ENCODE measurements around the gene MAP3K20. TPM values are rescaled to one million over a fixed set of nuclear protein-coding genes. Genes with fewer than 3 reads are reported as not detected.

MAP3K20 gene
- total and polyA plus RNA-seq, 2 of the 4 experiments (the other 2 are of a cell fraction) = 27.5 to 84.4 TPM

GRCh38 chr2:173196080-173196479, 120.4 kb downstream of the MAP3K20 start:
- Histone ChIP-seq H3K18ac (ENCODE audit: low read depth, low read length) (no peak overlapping the region), H2AFZ (replicated peaks; ENCODE audit: low read length, poor library complexity) (no peak overlapping the region), H3K4me3 (ENCODE audit: insufficient read depth, low read depth, low read length) (no peak overlapping the region), H4K5ac (ENCODE audit: low read depth, low read length) (no peak overlapping the region), H2BK20ac (ENCODE audit: low read depth, low read length) (no peak overlapping the region), H3K4ac (ENCODE audit: low read depth, low read length) (no peak overlapping the region), H4K8ac (ENCODE audit: low read depth in 2 of 2, low read length in 2 of 2) (no peak overlapping the region), H3K79me1 (ENCODE audit: low read depth in 1 of 2, low read length in 2 of 2) (peaks cover 28 to 39% of the 10 kb centered on the region in 2 experiments), H3K23ac (ENCODE audit: low read depth, low read length) (no peak overlapping the region), H3K27ac (ENCODE audit: insufficient read depth, low read length) (no peak overlapping the region), H3K27me3 (ENCODE audit: control insufficient read depth, insufficient read depth, low read length) (no peaks in the 10 kb centered on the region), H3K4me2 (ENCODE audit: low read depth, low read length) (no peak overlapping the region), H3K9me1 (ENCODE audit: insufficient read depth, low read length) (peaks cover 6% of the 10 kb centered on the region; the same call in 1 of the 2 replicates), H2BK5ac (ENCODE audit: low read depth, low read length, poor library complexity, severe bottlenecking) (peak overlapping the region; percentile 23), H2BK120ac (ENCODE audit: low read depth, low read length) (no peak overlapping the region), H3K14ac (replicated peaks; ENCODE audit: low read depth, low read length) (no peak overlapping the region), H4K20me1 (ENCODE audit: insufficient read depth, low read length) (no peaks in the 10 kb centered on the region; the same call in 1 of the 2 replicates), H2AK9ac (replicated peaks; ENCODE audit: low read depth, low read length, poor library complexity) (peak overlapping the region; percentile 44), H3K9ac (ENCODE audit: low read depth, low read length) (no peak overlapping the region), H3K9me3 (ENCODE audit: control insufficient read depth, insufficient read depth, low read length) (no peaks in the 10 kb centered on the region), H2BK15ac (ENCODE audit: low read depth, low read length) (no peak overlapping the region), H2AK5ac (ENCODE audit: low read depth, low read length) (no peak overlapping the region), H3K4me1 (ENCODE audit: control insufficient read depth, insufficient read depth, low read length) (peaks cover 16% of the 10 kb centered on the region), H3K56ac (ENCODE audit: extremely low read depth, insufficient read depth, low read length) (no peak overlapping the region), H3K36me3 (ENCODE audit: control insufficient read depth, insufficient read depth, low read length) (peaks cover 19% of the 10 kb centered on the region), H4K91ac (ENCODE audit: insufficient read depth, low read depth, low read length) (no peak overlapping the region)
- no peak for ATAC-seq (ENCODE audit: low read depth)
- no peak for DNase-seq
- TF ChIP-seq MAFK (IDR thresholded peaks at IDR 0.05; ENCODE audit: low read depth, low read length) (no peak), RFX5 (IDR thresholded peaks at IDR 0.05; ENCODE audit: low read depth, low read length) (no peak), POLR2A (IDR thresholded peaks at IDR 0.05; ENCODE audit: low read depth, low read length) (no peak), NFE2L2 (IDR thresholded peaks at IDR 0.05; ENCODE audit: low read depth, low read length) (no peak), RCOR1 (IDR thresholded peaks at IDR 0.05; ENCODE audit: insufficient replicate concordance, low read length) (no peak), CEBPB (IDR thresholded peaks at IDR 0.05; ENCODE audit: low read depth, low read length) (no peak), BHLHE40 (IDR thresholded peaks at IDR 0.05; ENCODE audit: low read depth, low read length) (no peak), FOS (IDR thresholded peaks at IDR 0.05; ENCODE audit: low read depth, low read length) (no peak), USF2 (IDR thresholded peaks at IDR 0.05; ENCODE audit: low read depth, low read length) (no peak)
- TF ChIP-seq, protein P1, sequence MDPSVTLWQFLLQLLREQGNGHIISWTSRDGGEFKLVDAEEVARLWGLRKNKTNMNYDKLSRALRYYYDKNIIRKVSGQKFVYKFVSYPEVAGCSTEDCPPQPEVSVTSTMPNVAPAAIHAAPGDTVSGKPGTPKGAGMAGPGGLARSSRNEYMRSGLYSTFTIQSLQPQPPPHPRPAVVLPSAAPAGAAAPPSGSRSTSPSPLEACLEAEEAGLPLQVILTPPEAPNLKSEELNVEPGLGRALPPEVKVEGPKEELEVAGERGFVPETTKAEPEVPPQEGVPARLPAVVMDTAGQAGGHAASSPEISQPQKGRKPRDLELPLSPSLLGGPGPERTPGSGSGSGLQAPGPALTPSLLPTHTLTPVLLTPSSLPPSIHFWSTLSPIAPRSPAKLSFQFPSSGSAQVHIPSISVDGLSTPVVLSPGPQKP (IDR thresholded peaks at IDR 0.05; ENCODE audit: borderline replicate concordance, low read depth, low read length) = no peak
- TF ChIP-seq, protein P2, sequence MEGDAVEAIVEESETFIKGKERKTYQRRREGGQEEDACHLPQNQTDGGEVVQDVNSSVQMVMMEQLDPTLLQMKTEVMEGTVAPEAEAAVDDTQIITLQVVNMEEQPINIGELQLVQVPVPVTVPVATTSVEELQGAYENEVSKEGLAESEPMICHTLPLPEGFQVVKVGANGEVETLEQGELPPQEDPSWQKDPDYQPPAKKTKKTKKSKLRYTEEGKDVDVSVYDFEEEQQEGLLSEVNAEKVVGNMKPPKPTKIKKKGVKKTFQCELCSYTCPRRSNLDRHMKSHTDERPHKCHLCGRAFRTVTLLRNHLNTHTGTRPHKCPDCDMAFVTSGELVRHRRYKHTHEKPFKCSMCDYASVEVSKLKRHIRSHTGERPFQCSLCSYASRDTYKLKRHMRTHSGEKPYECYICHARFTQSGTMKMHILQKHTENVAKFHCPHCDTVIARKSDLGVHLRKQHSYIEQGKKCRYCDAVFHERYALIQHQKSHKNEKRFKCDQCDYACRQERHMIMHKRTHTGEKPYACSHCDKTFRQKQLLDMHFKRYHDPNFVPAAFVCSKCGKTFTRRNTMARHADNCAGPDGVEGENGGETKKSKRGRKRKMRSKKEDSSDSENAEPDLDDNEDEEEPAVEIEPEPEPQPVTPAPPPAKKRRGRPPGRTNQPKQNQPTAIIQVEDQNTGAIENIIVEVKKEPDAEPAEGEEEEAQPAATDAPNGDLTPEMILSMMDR (conservative IDR thresholded peaks at IDR 0.05; ENCODE audit: low read depth, low read length) = no peak
- BruUV-seq (replicated peaks) = no TSS peak
- WGBS, 2 experiments (ENCODE audit: extremely low coverage in 2 of 2, insufficient read length in 1 of 2) = no CpG with 5 or more reads among the region's 6 CpGs
- in situ Hi-C loops (cut with MboI; ENCODE audit: low sequenced_read_pairs) (no loop called here), intact Hi-C loops (cut with micrococcal nuclease) (no loop called here), dilution Hi-C loops (cut with HindIII; ENCODE audit: low sequenced_read_pairs, unreplicated experiment) (no loop called here)
- ChIA-PET POLR2A (ENCODE audit: unreplicated experiment) (interaction anchor here (0.6 kb wide), 1 partner anchor 21 kb away, joined by 4 read pairs; no protein-coding TSS in a partner anchor), CTCF (no interaction called here)
